Measurements from ENCODE around the gene RCN1. TPM values are rescaled to one million over a fixed set of nuclear protein-coding genes. Genes with fewer than 3 reads are reported as not detected.

RCN1 gene
- 132 TPM for total RNA-seq

DNA sequence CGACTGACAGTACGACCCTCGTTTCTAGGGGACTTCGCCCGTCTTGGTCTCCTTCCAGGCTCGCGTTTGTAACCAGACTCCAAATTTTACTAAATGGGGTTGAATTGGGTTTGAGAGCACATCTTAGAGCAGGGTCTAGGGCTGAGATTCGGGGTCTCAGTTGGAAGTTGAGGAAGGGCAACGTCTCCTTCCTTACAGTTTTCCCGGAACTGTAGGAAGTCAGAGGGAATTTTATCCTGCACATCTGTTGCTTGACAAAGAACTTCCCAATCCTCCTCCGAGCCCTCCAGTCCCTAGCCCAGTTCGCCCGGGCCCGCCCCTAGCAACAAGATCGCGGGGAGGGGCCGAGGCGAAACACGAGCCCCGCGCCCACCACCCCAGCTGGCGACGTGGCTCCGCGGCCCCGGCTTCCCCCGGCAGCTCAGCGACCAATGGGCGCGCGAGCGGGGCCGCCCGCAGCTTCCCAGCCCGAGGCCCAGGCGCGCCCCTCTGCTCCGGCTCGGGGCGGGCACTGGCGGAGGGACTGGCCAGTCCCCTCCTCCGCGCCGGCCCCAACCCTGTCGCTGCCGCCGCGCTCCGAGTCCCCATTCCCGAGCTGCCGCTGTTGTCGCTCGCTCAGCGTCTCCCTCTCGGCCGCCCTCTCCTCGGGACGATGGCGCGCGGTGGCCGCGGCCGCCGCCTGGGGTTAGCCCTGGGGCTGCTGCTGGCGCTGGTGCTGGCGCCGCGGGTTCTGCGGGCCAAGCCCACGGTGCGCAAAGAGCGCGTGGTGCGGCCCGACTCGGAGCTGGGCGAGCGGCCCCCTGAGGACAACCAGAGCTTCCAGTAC, at the start of gene RCN1:
RCN1 (plus strand) TSS at position 530 of the 826 bp plus-strand sequence; CDS start at position 653, 123 bp downstream.

